Activated naive CD4-positive, alpha-beta T cell treated with anti-CD3 and anti-CD28 coated beads, Interleukin-2, amount 50 U/mL, for 72 hours (primary cell): ENCODE results near the gene FALEC. TPM values are rescaled to one million over a fixed set of nuclear protein-coding genes. Genes with fewer than 3 reads are reported as not detected.

Experiments
- total RNA-seq, 2 donors: library from RNA; stranded (reverse); gene quantifications; one replicate each; pipeline ENCODE4 v1.2.3, GENCODE V29; 2022

Gene FALEC
- total RNA-seq, 2 donors from 2014 or later, result 0.66 to 0.89 TPM

Other genes starting within 250 kb of the FALEC start
- 100 to 1,000 TPM; 103 to 116 TPM for gene APH1A, start 246.7 kb upstream of the FALEC start, total RNA-seq
- gene C1orf54, start 243.0 kb upstream of the FALEC start, total RNA-seq, result 1 to 10 TPM in 1 of 2 donors, under 1 TPM in 1; 0.72 to 2.2 TPM
- gene CIART, start 233.2 kb upstream of the FALEC start, total RNA-seq, result 1 to 10 TPM; 4.6 to 9.1 TPM
- 10 to 100 TPM; 70.7 to 94.2 TPM for gene MRPS21, start 221.9 kb upstream of the FALEC start, total RNA-seq
- gene PRPF3, start 194.2 kb upstream of the FALEC start, total RNA-seq, result 10 to 100 TPM; 79.0 to 92.0 TPM
- gene RPRD2, start 151.6 kb upstream of the FALEC start, total RNA-seq, result 10 to 100 TPM; 23.1 to 26.0 TPM
- gene TARS2, start 28.3 kb upstream of the FALEC start, total RNA-seq, result 10 to 100 TPM; 48.7 to 56.4 TPM
- 1 to 10 TPM; 1.3 to 1.6 TPM for gene ECM1, start 7.6 kb upstream of the FALEC start, total RNA-seq
- gene ADAMTSL4, start 33.7 kb downstream of the FALEC start, total RNA-seq, result 1 to 10 TPM in 1 of 2 donors, under 1 TPM in 1; 0.96 to 2.9 TPM
- gene MCL1, start 63.9 kb downstream of the FALEC start, total RNA-seq, result 100 to 1,000 TPM; 277 to 307 TPM
- 100 to 1,000 TPM; 133 to 183 TPM for gene ENSA, start 113.9 kb downstream of the FALEC start, total RNA-seq
- gene GOLPH3L, start 181.4 kb downstream of the FALEC start, total RNA-seq, result 10 to 100 TPM; 15.8 to 20.9 TPM
- gene HORMAD1, start 205.1 kb downstream of the FALEC start, total RNA-seq, result under 1 TPM in 1 of 2 donors, not detected in 1; 0.32 TPM